ENCODE data around the gene GBGT1.

GBGT1 gene

DNA sequence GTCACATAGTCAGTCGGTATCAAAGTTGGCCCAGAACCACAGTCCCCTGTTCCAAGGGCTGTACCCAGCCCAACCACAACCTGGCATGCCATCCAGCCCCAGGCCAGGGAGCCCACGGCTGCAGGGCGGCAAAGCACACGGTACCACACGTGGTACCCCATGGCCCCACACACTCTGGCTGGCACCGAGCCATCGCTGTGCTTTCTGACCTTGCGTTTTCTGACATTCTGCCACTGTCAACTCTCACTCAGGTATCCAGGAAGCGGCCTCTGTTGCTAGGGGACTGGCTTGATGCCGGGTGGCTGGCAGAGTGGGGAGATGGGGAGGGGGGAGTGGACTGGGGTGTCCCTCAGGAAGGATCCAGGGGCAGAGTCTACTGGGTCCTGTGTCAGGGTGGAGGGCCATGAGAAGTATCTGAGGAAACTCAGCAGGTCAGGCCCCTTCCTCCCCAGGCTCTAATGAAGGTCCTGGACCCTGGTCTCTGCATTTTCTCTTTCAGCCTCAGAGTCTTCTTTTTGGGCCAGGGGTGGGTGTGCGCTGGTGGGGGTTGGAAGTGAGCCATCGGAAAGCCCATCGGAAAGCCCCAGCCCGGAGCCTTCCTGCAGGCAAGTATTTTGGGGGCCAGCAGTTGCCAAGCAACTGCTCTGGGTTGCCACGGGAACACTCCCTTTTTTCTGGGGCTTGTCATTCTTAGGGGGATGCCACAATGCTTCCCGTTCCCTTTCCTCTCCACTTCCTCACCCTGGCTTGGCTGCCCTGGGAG lies 21.7 kb downstream of the GBGT1 start:
- no peak for DNase-seq

DNA sequence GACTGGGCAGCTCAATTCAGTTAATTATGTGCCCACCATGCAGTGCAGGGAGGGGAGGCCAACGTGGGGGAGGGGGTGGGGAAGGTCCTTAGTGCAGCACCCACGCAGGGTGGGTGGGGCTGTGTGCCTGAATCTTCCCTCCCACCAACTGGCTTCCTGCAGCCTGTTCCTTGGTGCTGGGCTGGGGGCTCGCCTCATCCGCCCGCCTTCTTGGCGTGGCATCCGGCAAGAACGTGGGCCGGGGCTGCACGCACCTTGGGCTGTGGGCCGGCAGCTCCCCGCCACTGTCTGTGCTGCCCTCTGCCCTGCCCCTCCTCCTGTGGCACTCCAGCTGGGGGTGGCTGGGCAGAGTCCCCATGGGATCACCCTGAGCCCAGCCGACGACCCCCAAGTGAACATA lies 23.1 kb downstream of the GBGT1 start:
- DNase-seq, result no peak

DNA sequence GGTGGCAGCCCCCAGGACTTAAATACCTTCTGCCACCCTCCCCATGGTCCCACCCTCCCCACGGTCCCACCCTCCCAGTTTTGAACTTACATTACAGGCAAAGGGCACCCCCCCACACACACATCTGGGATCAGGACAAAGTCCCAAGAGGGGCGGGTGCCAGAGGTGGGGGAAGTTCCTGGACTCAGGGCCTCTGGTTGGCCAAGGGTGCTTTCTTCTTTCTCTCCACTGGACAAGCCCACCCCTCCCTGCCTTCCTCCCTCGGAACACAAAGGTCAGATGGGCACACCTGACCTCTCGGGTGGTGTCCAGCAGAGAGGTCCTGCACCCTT lies 23.6 kb downstream of the GBGT1 start:
- no peak for DNase-seq

DNA sequence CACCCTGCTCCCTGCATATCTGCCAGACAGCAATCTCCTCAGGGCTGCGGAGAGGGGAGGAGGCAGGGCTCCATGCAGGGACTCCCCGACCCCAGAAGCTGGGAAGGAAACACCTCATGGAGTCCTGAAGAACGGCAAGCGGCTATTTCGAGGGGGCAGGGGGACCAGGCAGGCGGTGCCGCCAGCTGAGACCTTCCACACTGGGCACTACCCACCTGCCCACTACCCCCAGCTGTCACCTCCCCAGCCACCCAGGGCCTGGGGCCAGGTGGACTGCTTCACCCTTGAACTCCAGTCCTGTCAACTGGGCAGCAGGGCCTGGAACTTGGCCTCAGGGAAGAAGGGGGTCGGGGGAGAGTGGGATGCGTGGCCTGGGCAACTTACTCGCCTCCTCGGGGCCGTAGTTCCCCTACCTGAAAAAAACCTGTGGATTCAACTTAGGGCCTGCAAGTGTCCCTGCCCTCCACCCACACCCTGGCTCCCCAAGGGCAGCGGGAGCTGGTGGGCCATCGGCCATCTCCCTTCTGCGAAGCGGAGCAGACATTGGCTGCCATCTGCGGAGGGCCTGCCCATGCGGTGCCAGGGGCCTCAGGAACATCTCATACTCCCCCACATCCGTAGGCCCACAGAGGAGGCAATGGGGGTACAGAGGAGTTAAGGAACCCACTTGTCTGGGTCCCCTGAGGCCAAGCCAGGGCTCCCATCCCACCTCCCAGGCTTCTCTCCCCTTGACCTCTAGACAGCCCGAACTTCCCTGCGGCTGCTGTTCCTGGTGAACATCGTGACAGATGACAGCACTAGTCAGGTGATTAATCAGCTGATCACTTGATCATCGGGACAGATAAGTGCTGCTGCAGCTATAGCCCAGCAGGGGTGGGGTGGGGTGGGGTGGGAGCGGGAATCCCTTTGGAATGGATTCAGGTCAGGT lies 24.2 kb downstream of the GBGT1 start:
- no peak for DNase-seq

DNA sequence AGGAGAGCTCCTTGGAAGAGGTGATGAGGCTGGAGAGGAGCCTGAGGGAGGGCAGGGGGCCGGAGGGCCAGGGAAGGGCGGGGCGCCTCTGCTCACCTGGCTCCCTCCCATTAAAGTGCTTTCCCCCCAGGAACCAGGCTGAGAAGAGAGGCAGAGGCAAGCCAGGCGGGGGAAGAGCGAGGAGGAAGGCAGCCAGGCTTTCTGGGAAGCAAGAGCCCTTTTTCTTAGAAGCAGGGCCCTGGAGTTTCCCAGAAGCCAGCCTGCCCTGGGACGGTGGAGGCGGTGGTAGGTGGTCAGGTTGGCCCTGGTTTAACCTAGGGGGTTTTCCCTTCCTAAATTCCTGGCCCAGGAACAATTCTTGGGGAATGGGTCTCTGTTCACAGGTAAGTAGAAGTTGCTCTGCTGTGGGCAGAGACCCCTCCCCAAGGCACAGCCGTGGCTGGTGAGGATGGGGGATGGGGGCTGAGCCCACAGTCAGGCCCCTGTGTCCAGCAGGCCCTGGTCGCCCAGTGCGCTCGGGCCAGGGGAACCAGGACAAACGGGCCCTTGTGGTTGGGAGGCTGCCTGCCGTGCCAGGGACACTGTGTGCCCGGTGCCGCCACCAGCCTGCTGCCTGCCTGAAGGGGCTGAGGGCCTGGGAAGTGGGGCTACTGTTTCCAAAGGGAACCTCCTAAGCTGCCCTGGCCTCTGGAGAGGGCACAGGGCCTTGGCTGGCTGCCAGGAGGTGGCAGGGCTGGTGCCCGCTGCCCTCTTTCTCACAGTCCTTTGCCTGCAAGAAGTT lies 26.1 kb downstream of the GBGT1 start:
- no peak for DNase-seq

DNA sequence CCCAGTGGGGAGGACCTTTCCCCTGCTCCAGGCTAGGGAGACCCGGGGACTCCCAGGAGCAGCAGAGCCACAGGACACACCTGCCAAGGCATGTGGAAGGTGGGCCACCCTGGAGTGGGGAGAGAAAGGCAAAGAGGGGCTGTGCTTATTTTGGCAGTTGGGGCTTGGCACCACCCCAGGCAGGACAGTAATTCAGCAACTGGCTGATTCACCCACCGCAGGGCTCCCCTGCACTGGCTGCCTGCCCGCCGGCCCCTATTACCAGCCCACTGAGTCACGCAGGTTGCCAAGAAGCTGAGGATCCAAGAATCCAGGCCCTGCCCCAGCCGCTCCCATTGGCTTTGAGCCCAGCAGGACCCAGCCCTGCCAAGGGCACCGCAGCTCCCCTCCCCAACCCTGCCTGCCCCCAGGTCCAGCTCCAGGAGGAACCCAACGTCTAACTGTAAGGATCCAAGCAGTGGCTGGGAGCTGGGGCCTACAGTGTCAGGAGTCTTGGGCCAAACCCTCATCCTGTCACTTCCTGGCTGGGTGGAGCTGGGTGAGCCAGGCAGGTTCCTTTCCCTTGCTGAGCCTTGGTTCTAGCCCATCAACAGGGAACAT lies 28.5 kb downstream of the GBGT1 start:
- no peak for DNase-seq

DNA sequence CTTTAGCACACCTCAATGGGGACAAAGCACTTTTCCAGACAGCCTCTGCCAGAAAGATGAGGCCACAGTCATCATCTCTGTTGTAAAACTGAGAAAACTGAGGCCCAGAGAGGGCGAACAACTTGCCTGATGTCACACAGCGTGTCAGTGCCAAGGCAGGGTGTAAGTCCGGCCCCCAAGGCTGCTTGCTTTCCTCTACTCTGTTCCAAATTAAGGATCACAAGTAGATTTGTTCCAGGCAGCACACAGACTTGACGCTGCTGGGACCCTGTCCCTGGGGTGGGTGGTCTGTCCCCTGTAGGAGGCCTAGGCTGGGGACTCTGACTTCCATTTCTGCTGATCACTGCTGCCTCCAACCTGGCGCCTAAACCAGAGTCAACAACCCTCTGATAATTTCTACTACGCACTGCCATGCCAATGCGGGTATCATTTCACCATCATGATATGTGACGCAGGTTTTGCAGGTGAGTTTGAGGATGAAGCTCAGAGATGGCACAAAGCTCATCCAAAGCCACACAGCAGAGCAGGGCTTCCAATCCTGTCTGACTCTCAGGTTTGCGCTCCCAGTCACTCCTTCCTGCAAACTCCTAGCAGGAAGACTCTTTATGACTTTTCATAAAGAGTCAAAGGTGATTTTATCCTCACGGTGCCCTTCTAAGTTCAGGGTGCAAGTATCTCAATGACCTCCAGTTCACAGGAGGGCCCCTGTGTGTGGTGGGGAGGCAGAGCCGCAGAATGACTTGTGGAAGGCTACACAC lies 29.1 kb downstream of the GBGT1 start:
- DNase-seq, result no peak

DNA sequence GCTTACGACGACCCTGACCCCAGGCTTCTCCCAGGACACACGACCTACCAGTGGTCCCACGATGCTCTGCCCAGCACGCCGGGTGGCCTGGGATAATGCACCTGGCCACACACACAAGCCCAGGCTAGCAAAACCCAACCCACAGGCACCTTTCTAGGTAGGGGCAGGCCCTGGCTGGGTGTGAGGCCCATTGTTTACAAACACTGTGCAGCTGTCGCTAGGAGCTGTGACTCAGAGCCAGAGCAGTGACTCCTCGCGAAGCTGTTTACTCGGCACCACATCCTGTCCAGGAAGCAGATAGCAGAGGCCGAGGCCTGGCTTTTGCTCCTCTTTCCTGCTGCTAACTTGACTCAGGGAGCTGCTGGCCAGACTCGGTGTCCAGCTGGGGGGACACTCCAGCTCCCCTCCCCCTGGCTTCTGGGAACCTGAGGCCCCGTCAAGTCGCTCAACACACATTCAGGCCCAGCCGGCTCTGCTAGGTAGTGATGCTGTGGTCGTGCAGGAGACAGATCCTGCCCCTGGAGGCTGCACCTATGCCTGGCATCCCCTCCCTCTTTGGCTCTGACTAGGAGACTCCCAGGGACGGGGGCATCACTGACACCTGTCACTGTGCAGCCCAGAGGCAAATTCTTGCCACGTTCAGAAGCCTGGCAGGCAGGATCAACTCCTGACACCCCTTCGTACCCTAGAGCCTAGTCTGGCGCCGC lies 29.9 kb downstream of the GBGT1 start:
- peak; percentile 75 for DNase-seq

DNA sequence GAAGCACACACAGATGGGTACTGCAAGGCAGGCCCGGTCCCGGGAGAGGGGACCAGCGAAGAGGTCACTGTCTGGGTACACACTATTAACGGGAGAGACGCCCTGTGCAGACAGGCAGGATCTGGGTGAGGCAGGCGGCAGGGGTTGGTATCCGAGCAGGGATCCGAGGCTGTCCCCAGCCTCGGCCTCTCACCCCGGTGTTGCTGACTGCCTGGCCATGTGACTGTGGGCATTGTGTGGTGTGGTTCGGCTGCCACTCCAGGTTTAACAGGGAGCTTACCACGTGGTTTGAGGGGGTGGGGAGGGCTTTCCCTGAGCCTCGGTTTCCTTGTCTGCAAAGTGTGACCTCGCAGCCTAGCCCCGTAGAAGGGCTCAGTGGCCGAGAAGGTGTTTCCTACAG lies 31.5 kb downstream of the GBGT1 start:
- no peak for DNase-seq

DNA sequence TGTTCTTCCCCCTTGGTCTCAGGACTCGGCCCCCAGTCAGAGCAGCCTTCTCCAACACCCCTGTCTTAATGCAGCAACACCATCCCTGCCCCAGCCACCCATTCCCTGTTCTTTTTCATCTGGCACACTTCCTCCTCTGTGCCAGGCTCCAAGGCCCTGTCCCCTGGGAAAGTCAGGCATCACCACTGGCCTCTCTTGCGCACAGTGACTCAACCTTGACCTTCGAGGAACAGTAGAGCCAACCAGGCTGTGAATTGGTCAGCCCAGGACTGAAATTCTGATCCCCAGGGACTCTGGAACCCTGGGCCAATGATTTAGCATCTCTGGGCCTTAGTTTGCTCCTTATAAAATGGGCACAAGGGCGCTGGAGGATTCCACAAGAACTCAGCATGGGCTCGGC lies 32.2 kb downstream of the GBGT1 start:
- no peak for DNase-seq

DNA sequence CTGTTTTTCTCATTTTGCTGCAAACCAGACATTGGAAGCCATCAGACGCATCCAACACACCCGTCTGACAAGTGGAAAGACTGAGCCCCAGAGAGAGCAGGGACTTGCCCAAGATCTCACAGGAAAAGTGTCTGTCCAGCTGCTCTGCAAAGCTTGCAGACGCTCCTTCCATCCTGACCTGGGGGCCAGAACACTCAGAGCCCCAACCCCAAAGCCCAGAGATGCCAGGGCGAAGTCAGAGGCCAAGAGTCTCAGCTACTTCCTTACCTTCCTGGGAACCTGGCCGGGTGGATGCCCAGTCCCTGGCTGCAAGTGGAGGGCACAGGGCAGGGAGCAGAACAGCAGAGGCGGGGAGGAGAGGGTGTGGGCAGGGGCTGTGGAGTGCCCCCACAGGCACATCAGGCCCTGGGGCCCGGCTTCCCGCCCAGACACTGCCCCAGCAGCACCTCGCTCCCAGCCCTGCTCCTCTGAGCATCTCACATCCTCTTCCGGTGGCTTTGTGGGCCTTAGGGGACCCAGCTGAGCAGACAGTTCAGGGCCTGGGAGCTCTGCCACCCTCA lies 32.9 kb downstream of the GBGT1 start:
- no peak for DNase-seq

DNA sequence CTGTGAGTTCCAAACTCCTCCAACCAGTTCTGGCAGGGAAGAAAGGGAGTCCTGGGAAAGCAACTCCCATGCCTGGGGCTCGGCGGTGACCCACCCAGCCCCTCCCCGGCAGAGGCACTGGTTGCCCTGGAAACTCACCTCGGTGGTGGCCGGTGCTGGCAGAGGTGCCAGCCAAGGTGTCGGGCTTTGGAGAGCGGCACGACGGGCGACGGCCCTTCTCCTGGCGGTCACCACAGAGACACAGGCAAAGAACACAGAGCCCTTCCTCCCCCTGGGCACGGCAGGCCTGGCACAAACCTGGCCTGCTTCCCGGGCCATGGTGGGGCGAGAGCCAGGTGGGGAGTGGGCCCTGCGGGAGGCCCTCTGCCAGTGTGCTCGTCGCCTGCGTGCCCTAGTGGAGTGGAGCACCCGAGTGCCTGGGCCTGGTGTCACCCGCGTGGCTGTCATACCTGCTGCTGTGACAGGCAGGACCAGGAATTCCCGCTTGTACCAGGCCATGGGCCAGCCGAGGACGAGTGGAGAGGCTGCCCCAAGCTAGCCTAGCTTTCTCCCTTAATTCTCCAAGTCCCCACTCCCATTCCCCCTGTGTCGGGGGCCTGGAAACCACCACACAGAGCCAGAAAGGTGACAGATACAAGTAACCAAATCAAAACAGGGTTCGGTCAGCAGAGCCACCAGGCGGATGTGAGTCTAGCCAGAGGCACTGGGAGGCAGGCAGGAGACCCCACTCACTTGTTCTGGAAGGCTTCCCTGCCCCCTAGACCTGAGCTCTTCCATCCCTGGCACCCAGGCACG lies 34.5 kb downstream of the GBGT1 start:
- no peak for DNase-seq

DNA sequence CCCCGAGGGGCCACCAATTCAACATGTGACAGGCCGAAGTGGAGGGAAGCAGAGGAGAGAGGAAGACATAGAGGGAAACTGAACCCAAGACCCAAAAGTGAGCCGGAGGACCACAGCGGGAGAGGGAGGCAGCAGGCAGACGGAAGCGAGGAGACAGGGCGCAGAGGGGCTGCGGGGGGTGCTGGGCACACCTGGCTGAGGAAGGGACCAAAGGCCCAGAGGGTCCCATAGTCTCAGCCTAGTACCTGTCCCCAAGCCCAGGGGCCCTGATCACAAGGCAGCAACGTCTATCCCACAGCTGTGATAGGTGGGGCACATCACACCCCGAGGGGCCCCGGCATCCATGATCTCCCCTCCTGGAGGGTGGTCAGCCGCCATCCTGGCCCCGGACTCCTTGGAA lies 35.6 kb downstream of the GBGT1 start:
- no peak for DNase-seq

DNA sequence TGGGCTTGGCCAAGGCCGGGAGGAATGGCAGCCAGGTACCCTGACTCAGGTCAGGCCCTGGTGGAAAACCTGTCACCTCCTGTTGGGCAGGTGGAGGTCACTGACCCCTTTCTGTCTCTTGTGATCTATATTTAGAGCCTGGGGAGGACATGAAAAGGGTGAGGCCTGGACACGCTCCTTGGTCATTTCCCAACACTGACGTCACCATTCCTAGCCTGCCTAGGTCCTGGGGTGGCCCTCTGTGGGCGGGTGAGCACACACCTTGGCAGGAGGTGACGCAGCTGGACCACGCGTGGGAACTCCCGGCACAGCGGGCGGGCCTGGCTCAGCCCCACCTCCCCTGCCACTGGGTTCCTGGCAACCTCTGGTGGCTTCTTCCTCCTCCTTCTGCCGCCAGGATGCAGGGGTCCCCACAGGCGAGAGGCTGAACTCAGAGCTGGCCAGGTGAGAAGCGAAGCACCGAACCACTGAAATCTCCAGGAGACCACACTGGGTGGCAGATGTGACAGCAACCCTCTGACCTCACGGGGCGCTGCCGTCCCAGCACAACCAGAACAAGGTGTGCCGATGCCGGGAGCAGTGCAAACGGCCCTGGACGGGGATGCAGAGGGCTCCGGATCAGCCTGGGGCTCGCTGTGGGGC lies 36.3 kb downstream of the GBGT1 start:
- no peak for DNase-seq

DNA sequence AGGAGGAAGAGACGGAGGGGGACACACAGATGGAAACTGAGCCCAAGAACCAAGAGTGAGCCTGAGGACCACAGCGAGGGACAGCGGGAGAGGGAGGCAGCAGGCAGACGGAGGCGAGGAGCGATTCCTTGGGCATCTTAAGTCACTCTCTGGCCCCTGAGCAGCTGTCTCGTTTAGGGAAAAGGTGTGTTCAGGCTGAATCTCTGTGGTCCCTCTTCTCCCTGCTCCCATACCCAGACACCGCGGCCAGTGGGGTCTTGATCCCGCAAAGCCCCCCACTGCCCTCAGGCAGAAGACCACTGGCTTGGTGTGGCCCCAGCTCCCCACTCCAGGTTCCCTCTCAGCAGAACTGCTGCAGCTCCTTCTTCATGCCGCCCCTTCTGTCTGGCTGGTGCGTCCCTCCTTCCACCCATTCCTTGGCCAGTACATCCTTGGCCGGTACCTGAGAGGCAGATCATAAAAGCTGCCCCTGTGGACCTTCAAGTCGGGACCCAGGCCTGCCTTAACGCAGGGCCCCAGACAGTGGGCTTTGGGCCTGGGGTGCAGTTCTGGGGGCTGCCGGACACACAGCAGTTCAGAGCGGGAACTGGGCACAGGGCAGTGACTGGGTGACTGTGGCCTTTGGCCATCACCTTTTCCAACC lies 36.9 kb downstream of the GBGT1 start:
- DNase-seq, result no peak

DNA sequence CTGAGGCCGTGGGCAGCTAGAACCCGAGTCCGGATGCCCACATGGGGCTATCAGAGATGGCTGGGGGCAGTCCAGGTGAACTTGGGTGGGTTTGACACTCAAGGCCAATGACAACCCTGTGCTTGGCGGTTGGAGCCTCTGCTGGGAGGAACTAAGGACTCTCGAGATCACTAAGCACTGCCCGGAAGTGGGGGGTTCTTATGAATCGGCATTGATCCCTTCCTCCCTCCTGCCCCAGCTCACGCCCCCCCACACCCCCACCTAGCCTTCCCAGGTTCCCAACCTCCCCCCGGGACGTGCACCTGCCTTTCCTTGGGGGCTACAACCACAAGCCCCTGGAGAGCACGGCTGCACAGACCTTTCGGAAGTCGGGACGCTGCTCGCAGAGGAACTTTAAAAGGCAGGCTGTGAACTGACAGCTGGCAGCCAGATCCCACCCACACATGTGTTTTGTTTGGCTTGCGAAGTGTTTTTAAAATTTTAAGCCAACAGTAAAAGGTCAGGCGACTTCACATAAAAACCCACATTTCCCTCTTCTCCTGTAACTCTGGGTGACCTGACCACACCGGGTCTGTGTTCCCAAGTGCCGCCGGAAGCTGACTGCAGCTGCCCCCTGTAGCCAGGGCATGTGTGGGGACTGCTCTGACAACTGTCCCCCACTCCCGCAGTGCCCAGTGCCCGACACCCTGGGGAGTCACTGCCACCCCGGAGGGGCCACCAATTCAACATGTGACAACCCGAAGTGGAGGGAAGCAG lies 37.6 kb downstream of the GBGT1 start:
- no peak for DNase-seq

DNA sequence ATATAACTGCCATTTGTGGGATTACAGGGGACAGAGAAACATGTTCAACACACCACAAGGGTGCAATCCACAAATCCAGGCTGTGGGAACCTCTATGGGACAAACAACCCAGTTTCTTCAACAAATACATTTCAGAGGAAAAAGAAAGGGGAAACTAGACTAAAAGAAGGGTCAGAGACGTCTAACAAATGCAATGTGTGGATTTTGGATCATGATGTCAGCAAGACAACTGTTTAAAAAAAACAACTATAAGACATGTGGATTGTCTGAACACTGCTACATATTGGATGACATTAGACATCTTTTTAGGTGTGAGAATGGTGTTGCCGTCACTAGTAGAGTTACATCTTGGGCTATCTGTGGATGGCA lies 38.8 kb downstream of the GBGT1 start:
- no peak for DNase-seq

DNA sequence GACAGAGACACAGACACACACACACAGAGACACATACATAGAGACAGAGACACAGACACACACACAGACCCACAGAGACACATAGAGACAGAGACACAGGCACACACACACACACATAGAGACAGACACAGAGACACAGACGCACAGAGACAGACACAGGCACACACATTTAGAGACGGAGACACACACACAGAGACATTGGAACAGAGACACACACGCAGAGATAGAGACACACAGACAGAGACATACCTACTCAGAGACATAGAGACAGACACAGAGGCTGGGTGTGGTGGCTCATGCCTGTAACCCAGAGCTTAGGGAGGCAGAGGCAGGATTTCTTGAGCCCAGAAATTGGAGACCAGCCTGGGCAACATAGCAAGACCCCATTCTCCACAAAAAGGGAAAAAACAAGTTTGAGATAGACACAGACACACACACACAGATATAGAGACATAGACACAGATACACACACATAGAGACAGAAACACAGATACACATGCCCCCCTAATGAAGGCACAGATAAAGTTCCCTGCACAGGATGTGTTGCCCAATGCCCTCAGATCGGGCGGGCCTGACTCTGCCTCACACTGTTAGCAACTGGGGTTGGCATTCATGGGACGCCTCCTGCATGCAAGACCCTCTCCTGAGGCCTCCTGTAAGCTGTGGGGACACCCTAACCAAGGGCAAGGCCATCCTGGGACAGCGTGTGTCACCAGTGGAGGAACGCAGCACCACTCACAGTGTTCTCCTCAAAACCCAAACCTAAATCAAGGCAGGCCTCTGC lies 39.4 kb downstream of the GBGT1 start:
- no peak for DNase-seq
